Activated T-cell treated with anti-CD3 and anti-CD28 coated beads for 24 hours (primary cell): ENCODE measurements around the gene ELAC1.

Experiments
- DNase-seq: peaks from one replicate; pipeline ENCODE4 v3.0.0-alpha.2; 2020; ENCODE audit warnings: low read depth

Gene ELAC1

DNA sequence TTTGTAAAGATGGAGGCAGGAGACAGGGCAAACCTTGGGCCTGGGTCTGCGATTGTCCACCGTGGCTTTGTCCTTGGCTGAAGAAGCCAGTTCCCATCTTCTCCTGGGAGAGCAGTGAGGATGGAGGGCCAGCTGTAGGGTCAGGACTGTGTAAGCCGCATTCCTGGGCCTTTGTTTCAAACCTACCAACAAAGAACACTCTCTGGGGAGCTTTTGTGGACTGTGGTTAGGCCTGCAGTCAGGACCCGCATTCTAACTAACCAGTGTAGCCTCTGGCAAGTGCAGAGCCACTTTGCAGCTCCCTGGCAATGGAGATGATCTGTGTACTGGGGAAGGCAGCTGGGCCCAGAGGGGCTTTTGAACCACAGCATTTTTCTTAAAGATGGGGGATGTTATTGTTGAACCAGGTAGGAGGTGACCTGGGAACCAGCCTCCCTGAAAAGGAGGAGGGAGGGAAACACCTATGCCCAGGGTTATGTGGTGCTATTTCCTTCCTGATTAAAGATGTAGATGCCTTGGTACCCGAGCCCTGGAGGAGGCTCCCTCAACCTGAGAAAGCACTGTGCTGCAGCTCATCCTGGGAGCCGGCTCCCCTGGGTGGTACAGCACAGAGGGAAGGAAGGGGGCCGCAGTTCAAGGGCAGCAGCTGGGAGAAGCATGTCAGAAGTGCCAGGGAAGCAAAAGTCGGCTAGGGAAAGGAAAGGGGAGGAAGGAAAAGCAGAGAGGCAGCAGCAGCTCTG is 49.5 kb downstream of the ELAC1 start:
- no peak for DNase-seq

DNA sequence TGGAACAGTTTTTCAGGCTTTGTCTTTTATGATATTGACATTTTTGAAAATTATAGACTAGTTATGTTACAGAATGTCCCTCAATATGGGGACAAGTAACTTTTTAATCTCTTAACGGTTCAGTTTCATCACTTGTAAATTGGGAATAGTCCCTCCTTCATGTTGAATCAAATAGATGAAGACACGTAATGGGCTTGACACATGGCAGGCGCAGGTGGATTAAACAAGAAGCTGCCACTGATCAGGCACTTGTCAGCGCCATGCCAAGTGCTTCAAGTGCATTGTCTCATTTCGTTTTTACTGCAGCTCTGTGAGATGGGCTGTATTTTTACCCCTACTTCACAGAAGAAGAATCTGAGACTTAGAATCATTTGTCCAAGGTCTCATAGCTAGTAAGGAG is 52.7 kb downstream of the ELAC1 start:
- DNase-seq: no peak

DNA sequence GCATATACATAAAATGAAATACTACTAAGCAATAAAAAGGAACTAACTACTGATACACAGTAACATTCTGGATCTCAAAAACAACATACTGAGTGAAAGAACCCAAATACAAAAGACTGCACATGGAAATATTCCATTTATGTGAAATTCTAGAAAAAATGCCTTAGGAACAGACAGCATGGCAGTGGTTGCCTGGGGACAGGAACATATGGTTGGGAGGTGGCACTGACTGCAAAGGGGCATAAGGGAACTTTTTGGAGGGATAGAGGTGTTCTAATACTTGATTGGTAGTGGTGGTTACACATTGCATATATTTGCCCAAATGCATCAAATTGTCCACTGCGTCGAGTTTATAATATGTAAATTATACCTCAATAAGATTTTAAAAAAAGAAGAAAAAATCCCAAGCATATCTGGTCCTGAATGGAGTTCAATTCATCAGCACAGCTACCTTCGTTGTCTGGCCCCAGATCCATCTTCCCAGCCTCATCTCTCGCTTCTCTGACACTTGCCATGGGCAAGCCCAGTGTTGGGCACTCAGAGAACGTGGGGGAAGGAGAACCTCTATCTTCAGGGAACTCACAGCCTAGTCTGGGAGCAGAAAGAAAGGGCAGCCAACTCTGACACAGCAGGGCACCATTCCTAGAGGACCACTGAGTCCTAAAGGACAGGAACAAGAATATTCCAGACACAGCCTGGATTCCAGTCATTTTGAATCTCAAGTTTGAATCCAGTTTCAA is 53.6 kb downstream of the ELAC1 start:
- no peak for DNase-seq

GRCh38 chr18:51025512-51025911 is 57.7 kb downstream of the ELAC1 start:
- DNase-seq: no peak

DNA sequence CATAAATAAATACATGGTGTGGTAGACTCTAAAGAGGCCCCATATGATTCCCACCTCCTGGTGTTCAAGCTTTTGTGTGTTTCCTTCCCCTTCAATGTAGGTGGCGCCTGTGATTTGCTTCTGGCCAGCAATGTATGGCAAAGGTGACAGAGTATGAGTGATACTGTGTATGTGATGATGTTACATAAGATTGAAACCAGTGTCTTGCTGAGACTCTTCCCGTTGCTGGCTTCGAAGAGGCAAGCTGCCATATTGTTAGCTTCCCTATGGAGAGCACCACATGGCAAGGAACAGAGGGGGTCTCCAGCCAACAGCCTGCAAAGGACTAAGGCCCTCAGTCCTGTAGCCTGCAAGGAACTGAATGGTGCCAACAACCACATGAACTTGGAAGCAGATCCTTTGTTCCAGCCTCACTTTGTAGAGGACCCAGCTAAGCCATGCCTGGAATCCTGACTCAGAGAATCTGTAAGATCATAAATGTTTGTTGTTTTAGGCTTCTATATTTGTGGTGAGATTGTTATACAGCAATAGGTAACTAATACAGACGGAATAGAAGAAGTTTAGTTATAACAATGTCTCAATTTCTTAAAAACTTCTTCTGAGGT is 60.5 kb downstream of the ELAC1 start:
- DNase-seq: no peak

DNA sequence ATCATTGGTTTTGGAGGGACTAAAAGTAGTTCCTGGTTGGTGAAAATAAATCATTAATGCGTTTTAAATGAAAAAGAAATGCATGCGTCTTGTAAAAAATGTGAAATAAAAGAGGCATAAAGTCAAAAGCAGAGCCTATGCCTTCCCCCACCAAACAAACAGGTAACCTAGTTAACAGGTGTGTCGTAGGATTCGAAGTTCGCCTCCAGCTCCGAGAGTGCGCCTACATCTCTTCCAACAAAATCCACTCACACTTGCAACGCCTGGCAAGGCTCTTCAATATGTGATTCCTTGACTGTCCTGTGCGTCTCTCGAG is 61.5 kb downstream of the ELAC1 start:
- no peak for DNase-seq

- DNase-seq: peak; percentile 96
Measured at GRCh38 chr18:51029694-51030536, 62.1 kb downstream of the ELAC1 start, which contains the start of gene SMAD4. SMAD4 (plus strand) TSS chr18:51030213; CDS start chr18:51047047, 16,834 bp downstream.

DNA sequence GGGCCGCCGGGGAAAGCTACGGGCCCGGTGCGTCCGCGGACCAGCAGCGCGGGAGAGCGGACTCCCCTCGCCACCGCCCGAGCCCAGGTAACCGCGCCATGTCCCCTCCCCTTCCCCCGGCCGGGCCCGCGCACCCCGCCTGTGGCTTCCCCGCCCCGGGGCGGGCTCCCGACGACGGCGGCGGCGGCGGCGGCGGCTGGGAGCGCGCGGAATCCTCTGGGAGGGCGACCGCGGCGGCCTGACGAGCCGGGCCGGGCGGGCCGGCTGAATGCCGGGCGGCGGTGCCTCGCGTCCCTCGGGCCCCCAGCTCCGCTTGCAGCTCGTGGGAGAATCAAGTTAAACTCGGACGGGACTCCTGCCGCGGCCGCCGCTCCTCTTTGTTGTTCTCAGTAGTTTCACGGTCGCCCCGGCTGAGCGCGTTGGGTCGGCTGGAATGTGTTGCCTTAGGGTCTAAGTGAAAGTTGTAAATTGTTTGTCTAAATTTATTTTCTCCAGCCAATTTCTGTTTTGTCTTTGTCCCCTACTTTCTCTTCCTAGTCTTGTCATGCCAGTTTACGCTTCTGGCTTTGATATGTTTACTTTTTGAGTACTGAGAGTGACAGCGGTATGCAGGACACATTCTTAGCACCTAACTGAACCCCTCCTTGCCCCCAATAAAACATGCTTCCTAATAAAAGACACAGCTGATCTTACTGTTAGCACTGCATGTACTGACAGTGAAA is 62.9 kb downstream of the ELAC1 start:
- DNase-seq: peak; percentile 54

DNA sequence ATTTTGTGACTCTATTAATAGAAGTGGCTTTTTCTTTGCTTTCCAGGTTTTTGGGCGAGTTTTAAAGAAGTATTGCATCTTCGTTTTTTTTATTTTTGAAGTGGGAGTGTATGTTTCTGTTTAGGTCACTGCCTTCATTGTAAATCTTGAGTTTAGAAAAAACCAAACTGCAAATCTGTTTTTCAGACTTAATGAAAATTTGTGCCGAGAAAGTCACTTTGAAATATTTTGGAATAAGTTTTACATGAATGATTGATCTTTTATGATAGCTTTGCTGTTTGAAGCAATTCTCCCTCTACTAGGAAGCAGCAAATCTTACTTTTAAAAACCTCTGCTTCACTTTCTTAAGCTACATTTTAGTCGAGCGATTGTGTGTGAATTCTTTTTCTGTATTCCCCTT is 64.4 kb downstream of the ELAC1 start:
- no peak for DNase-seq

DNA sequence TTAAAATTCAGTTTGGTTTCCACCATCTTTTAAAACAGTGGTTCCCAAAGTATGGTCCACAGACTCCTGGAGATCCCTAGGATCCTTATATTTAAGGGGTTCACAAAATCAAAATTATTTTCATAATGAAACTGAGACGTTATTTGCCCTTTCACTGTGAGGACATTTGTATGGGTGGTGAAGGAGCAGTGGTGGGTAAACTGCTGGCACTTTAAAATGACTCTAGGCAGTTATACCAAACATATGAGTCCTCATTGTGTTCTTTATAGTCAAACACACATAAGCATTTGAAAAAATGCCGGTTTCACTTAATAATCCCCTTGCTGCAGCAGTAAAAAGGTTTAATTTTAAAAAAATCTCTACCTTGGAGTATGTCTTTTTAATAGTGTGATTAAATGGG is 69.4 kb downstream of the ELAC1 start:
- DNase-seq: no peak
